NB4 (cell line): ENCODE data around the gene LRG1.
A peak's percentile ranks its signal among the peaks of the same experiment; 100 is the strongest.
"Not testable (repeated sequence)": the region's sequence is repeated elsewhere in the genome, so short reads cannot be mapped to it uniquely, and the experiment has no call there.

Experiments
- DNase-seq: peaks from one replicate; pipeline ENCODE4 v3.0.0; 2010; ENCODE audit warnings: low read depth
- H3K4me3 ChIP-seq: one replicate; pipeline ENCODE4 v1.5.1; 2011; ENCODE audit warnings: mild to moderate bottlenecking, low read depth, low read length, moderate library complexity
- MYC ChIP-seq: IDR thresholded peaks from 2 replicates; pipeline ENCODE4 v1.6.1; 2011; ENCODE audit warnings: low read depth, low read length
- POLR2A ChIP-seq: IDR thresholded peaks from 2 replicates; pipeline ENCODE4 v1.6.1; 2011; ENCODE audit warnings: mild to moderate bottlenecking; ENCODE audit not compliant: insufficient read length; ENCODE audit errors: extremely low read depth
- TF ChIP-seq, protein P1 (sequence below): IDR thresholded peaks from one replicate; pipeline ENCODE4 v1.5.1; 2012; ENCODE audit warnings: low read depth, low read length
- TF ChIP-seq, protein P2 (sequence below): IDR thresholded peaks from 2 replicates; pipeline ENCODE4 v1.6.1; 2011; ENCODE audit warnings: low read depth, low read length

The LRG1 gene

DNA sequence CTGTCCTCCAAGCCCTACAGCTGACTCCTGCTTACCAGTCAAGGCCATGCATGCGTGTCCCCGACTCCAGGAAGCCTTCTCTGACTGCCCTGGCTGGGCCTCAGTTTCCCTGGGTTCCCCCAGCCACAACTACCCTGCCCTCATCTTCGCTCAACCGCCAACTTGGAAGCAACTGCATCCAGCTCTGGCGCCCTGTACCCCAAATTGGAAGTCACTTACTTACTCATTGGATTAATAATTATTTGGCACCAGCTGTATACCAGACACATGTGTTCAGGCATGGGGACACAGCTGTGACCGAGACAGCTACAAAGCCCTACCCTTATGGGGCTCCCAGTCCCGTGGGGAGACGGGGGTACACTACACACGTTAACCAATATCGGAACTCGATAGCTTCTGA, 30.6 kb upstream of the LRG1 start:
- no peak overlapping the region for H3K4me3 ChIP-seq
- DNase-seq, result no peak
- TF ChIP-seq MYC (no peak), POLR2A (no peak)
- TF ChIP-seq, protein P1, sequence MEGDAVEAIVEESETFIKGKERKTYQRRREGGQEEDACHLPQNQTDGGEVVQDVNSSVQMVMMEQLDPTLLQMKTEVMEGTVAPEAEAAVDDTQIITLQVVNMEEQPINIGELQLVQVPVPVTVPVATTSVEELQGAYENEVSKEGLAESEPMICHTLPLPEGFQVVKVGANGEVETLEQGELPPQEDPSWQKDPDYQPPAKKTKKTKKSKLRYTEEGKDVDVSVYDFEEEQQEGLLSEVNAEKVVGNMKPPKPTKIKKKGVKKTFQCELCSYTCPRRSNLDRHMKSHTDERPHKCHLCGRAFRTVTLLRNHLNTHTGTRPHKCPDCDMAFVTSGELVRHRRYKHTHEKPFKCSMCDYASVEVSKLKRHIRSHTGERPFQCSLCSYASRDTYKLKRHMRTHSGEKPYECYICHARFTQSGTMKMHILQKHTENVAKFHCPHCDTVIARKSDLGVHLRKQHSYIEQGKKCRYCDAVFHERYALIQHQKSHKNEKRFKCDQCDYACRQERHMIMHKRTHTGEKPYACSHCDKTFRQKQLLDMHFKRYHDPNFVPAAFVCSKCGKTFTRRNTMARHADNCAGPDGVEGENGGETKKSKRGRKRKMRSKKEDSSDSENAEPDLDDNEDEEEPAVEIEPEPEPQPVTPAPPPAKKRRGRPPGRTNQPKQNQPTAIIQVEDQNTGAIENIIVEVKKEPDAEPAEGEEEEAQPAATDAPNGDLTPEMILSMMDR, result no peak
- TF ChIP-seq, protein P2, sequence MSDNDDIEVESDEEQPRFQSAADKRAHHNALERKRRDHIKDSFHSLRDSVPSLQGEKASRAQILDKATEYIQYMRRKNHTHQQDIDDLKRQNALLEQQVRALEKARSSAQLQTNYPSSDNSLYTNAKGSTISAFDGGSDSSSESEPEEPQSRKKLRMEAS, result no peak

DNA sequence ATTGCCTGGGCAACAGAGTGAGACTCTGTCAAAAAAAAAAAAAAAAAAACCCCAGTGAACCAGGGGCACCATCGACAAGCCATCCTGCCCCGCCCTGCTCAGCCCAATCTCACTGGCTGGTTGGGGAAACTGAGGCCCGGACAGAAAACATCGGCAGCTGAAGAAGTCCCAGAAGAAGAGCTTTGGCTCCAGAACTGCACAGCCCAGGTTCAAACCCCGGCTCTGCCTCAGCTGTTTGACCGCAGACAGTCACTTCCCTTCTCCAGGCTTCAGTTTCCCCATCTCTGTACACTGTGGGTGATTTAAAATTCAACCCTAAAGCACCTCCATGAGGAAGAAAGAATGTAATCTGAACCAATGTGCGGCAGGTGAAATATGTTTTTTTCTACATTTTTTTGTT, 29.1 kb upstream of the LRG1 start:
- TF ChIP-seq, protein P1, result no peak
- TF ChIP-seq POLR2A, result no peak
- TF ChIP-seq, protein P2, result no peak
- TF ChIP-seq MYC, result no peak
- peak; percentile 57 for DNase-seq
- no peak overlapping the region for H3K4me3 ChIP-seq

DNA sequence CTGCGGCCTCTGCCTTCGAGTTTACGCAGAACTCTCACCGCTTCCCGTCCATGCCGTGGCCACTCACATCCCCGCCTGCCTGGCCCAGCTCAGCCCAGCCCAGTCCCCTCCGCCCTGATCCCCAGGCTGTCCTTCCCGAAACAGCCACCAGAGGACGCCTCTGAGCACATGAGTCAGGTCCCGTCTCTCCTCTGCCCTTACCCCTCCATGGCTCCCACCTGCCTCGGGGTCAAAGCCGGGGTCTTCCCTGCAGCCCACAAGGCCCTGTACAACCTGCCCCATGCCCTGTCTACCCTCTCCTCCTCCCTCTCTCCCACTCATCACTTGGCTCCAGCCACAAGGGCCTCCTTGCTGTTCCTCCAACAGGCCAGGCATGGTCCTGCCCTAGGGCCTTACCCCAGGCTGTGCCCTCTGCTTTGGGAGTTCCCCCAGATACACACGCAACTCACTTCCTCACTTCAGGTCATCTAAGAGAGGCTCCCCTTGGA, 27.8 kb upstream of the LRG1 start:
- TF ChIP-seq, protein P1, result peak; percentile 71
- TF ChIP-seq POLR2A (no peak), MYC (no peak)
- TF ChIP-seq, protein P2, result 0 out of 2 replicates have a peak, but pooled peaks have one; percentile 15
- DNase-seq, result peak; percentile 46

DNA sequence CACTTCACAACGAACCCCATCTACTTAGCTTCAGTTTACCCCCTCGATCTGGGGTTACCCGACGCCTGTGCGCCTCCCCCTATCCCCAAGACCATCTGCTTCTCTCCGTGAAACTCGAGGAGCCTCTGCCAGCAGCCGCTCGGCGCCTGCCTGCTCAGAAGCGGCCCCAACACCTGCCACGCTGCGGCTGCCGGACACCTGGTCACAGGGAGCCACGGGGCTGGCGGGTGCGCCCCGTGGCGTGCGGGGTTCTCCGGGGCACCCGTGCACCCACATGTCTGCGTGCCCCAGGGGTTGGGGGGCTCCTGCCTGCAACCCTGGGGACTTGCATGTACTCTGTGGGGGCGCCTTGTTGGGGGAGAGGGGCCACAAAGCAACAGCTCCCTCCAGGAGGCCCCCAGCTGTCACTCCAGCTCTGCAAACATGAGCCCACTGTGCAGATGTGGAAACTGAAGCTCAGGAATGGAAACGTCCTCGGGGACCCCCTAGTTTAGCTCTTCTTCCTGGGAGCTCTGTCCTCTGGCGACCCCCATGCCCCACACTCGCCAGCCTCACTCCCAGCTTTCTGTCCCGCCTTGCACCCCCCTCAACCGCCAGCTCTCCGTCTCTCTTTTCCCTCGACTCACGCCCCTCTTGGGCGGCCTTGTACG, 26.7 kb upstream of the LRG1 start:
- TF ChIP-seq, protein P2, result no peak
- no peak for TF ChIP-seq MYC
- TF ChIP-seq, protein P1, result no peak
- no peak for TF ChIP-seq POLR2A
- no peak for DNase-seq
- no peak overlapping the region for H3K4me3 ChIP-seq

More for the DNA sequence above, 27.8 kb upstream of the LRG1 start:
- H3K4me3 ChIP-seq, result no peak overlapping the region

DNA sequence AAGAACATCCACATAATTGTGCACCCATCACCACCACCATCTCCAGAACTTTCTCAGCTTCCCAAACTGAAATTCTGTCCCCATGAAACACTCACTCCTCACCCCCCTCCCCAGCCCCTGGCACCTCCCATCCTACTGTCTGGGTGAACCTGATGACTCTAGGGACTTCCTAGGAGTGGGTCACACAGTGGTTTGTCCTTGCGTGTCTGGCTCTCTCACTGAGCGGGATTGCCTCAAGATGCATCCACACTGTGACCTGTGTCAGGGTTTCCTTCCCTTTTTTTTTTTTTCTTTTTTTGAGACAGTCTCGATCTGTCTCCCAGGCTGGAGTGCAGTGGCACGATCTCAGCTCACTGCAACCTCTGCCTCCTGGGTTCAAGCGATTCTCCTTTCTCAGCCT, 23.7 kb upstream of the LRG1 start:
- DNase-seq, result peak; percentile 43
- not testable (repeated sequence) for H3K4me3 ChIP-seq

DNA sequence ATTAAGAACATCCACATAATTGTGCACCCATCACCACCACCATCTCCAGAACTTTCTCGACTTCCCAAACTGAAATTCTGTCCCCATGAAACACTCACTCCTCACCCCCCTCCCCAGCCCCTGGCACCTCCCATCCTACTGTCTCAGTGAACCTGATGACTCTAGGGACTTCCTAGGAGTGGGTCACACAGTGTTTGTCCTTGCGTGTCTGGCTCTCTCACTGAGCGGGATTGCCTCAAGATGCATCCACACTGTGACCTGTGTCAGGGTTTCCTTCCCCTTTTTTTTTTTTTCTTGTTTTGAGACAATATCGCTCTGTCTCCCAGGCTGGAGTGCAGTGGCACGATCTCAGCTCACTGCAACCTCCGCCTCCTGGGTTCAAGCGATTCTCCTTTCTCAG, 22.2 kb upstream of the LRG1 start:
- DNase-seq, result peak; percentile 48
- not testable (repeated sequence) for H3K4me3 ChIP-seq

DNA sequence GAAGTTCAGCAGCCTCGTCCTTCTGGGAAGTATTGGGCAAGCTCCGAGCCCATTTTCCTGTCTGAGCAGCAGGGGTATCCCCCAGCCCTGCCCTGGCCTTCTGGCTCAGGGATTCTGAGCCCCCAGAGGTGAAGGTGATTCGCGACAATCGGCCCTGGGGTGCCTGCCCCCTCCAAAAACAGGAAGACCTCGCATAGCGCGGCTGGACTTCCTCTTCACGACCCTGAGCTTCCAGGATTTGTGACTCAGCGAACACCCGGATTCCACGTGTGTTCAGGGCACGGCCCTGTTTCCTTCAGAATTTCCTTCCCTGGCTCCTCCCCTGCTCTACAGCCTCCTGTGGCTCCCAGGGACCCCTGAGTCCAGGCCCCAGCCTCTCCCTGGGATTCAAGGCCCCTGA, 19.7 kb upstream of the LRG1 start, which contains the start of gene SEMA6B:
TSS of gene SEMA6B (minus strand) at position 116 of the 400 bp plus-strand sequence. CDS start 1,227 bp downstream, outside the sequence.
- TF ChIP-seq, protein P2, result no peak
- TF ChIP-seq MYC (no peak), POLR2A (no peak)
- TF ChIP-seq, protein P1, result no peak
- H3K4me3 ChIP-seq, result no peak within 1 kb of the TSS
- DNase-seq, result no peak
